RWPE1 (cell line): ENCODE data around the gene IFNAR1.

Experiments used
- CTCF ChIA-PET: fragments of 350-600 bp; sonication (Branson Sonifier 250); formaldehyde crosslinking; extraction: SDS; loops from one replicate; lab custom pipeline; 2021; lab: Yijun Ruan, JAX
- POLR2A ChIA-PET: fragments of 400-600 bp; formaldehyde crosslinking; extraction: SDS; loops from one replicate; lab custom pipeline; 2020; ENCODE audit warnings: antibody characterized with exemption; ENCODE audit not compliant: low non-redundant PET; lab: Yijun Ruan, JAX
- DNase-seq: peaks from one replicate; pipeline ENCODE4 v3.0.0; 2012; ENCODE audit warnings: low spot score
- H3K27ac ChIP-seq: fragments of 450-650 bp; 2 replicates; pipeline ENCODE4 v1.5.1; 2017
- CTCF ChIP-seq: fragments of 450-650 bp; conservative IDR thresholded peaks from 2 replicates; pipeline ENCODE4 v1.5.1; 2017; ENCODE audit warnings: low read depth, mild to moderate bottlenecking

Gene IFNAR1

GRCh38 chr21:33302055-33302454, 22.7 kb upstream of the IFNAR1 start:
- CTCF ChIA-PET, result interaction anchor here (0.5 to 1.1 kb wide), 2 partner anchors 59 to 112 kb away, joined by 3 read pairs; no protein-coding TSS in a partner anchor
- TF ChIP-seq CTCF, result no peak
- H3K27ac ChIP-seq, result no peak overlapping the region
- POLR2A ChIA-PET, result no interaction called here
- DNase-seq, result peak; percentile 8

GRCh38 chr21:33302796-33303195, 22.0 kb upstream of the IFNAR1 start:
- ChIA-PET CTCF (no interaction called here), POLR2A (no interaction called here)
- TF ChIP-seq CTCF, result no peak
- no peak overlapping the region for H3K27ac ChIP-seq
- DNase-seq, result no peak

GRCh38 chr21:33305344-33305671, 19.5 kb upstream of the IFNAR1 start:
- ChIA-PET POLR2A (no interaction called here), CTCF (no interaction called here)
- H3K27ac ChIP-seq, result no peak overlapping the region
- TF ChIP-seq CTCF, result no peak
- DNase-seq, result no peak

GRCh38 chr21:33305938-33306337, 18.8 kb upstream of the IFNAR1 start:
- DNase-seq, result no peak
- TF ChIP-seq CTCF, result no peak
- CTCF ChIA-PET, result no interaction called here
- POLR2A ChIA-PET, result no interaction called here
- H3K27ac ChIP-seq, result no peak overlapping the region

- ChIA-PET POLR2A (no interaction called here), CTCF (interaction anchor here (0.9 kb wide), 1 partner anchor 10 kb away, joined by 4 read pairs; no protein-coding TSS in a partner anchor)
- no peak for TF ChIP-seq CTCF
- DNase-seq, result no peak
- no peak overlapping the region for H3K27ac ChIP-seq
Measured at GRCh38 chr21:33308586-33309490, 15.9 kb upstream of the IFNAR1 start.

- no peak for TF ChIP-seq CTCF
- H3K27ac ChIP-seq, result no peak overlapping the region
- CTCF ChIA-PET, result no interaction called here
- no peak for DNase-seq
- POLR2A ChIA-PET, result no interaction called here
Measured at GRCh38 chr21:33309778-33310177, 15.0 kb upstream of the IFNAR1 start.
